Epithelial cell of prostate (primary cell): ENCODE measurements around the gene CPNE1.

Experiments
- DNase-seq: peaks from one replicate; pipeline ENCODE4 v3.0.0-alpha.2; 2011; ENCODE audit warnings: low read depth, low spot score
- H3K27ac ChIP-seq: fragments of 450-650 bp; 2 replicates; pipeline ENCODE4 v1.5.1; 2017; ENCODE audit warnings: mild to moderate bottlenecking

CPNE1 gene

DNA sequence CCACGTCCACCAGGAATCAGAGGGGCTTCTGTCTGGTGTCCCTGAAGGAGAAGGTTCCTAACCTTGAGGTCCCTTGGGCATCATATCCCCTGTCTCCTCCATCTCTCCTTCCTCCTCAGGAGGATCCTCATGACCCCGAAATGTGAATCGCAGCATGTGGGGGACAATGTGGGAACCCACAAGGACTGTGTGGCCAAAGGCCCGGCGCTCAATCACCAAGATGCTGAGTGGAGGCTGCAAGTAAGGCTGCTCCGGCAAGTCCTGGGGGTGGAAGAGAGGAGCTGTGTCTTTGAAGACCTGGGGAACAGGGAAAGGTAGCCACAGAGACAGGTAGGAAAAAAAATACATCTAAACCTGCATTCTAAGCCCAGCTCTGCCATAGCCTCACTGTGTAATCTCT is 85.5 kb downstream of the CPNE1 start:
- no peak for DNase-seq
- no peak overlapping the region for H3K27ac ChIP-seq

DNA sequence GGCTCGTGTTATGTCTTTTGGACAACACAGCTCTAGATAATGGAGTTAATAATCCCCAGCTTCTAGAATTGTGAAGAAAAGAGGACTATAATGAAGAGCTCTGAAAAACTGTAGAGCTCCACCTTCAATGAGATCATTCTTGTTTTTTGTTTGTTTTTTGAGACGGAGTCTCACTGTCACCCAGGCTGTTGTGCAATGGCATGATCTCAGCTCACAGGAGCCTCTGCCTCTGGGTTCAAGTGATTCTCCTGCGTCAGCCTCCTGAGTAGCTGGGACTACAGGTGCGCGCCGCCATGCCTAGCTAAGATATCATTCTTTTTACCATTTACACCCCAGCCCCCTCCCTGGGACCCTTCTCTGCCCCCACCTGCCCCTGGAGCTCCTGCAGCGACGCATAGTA is 86.2 kb downstream of the CPNE1 start:
- H3K27ac ChIP-seq = no peak overlapping the region
- DNase-seq = no peak

DNA sequence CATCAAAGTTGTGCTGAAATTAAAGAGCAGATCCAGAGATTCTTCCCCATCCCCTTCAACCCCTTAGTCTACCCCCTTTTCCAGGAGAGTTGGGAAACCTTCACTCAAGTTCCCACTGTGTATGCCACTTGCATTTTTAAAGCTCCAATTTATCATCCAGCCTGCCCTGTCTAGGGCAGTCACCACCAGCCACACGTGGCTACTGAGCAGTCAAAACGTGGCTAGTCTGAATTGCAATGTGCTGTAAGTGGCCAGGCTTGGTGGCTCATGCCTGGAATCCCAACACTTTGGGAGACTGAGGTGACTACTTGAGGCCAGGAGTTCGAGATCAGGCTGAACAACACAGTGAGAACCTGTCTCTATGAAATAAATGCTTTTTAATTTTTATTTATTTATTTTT is 87.9 kb downstream of the CPNE1 start:
- H3K27ac ChIP-seq = no peak overlapping the region
- no peak for DNase-seq
